Stimulated activated CD4-positive, alpha-beta T cell treated with anti-CD3 and anti-CD28 coated beads, Interleukin-4, amount 100 ng/mL, for 24 hours (primary cell): ENCODE results near the gene ZC3H4.

Experiments
- DNase-seq: peaks from one replicate; pipeline ENCODE4 v3.0.0-alpha.2; 2020

ZC3H4 gene

DNA sequence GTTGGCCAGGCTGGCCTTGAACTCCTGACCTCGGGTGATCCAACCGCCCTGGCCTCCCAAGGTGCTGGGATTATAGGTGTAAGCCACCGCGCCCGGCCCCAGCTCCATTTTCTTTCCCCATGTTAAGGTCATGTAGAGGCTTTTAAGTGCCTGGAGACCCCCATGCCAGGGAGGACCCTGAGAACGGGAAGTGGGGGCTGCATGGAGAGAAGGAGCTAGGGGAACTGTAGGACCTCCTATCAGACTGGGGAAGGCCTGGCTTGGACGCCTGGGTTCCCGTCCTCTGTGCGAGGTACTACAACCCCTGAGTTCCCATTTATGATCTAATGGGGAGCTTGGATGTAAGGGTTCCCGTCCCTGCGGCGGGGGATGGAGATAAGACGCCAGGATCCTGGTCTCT, 94.7 kb downstream of the ZC3H4 start:
- no peak for DNase-seq
